Loucy (cell line): ENCODE measurements around the gene PNLIPRP2.

Source experiments
- H2AFZ ChIP-seq: fragments of 200-600 bp; sonication (generic); 2 replicates; pipeline ENCODE4 v1.6.0; 2016; ENCODE audit warnings: antibody characterized with exemption, mild to moderate bottlenecking, low read length, moderate library complexity
- H3F3A ChIP-seq: fragments of 200-600 bp; 2 replicates; pipeline ENCODE4 v1.6.0; 2016; ENCODE audit warnings: antibody characterized with exemption, low read depth, mild to moderate bottlenecking
- H3K27me3 ChIP-seq: fragments of 200-600 bp; sonication (generic); 2 replicates; pipeline ENCODE4 v1.6.1; 2014; ENCODE audit warnings: low read length, mild to moderate bottlenecking; ENCODE audit not compliant: insufficient read depth, poor library complexity, severe bottlenecking
- H3K36me3 ChIP-seq: fragments of 200-600 bp; sonication (generic); 2 replicates; pipeline ENCODE4 v1.6.1; 2016; ENCODE audit warnings: low read length; ENCODE audit not compliant: insufficient read depth
- H3K4me1 ChIP-seq: fragments of 200-600 bp; sonication (generic); 2 replicates; pipeline ENCODE4 v1.5.1; 2014; ENCODE audit warnings: low read length, mild to moderate bottlenecking; ENCODE audit not compliant: insufficient read depth, poor library complexity, severe bottlenecking
- H3K4me2 ChIP-seq: fragments of 200-600 bp; sonication (generic); 2 replicates; pipeline ENCODE4 v1.6.0; 2014; ENCODE audit warnings: antibody characterized with exemption, low read length, low read depth, mild to moderate bottlenecking; ENCODE audit not compliant: poor library complexity, severe bottlenecking
- H3K4me3 ChIP-seq: fragments of 200-600 bp; sonication (generic); 2 replicates; pipeline ENCODE4 v1.5.1; 2014; ENCODE audit warnings: low read length, mild to moderate bottlenecking, mixed read lengths; ENCODE audit not compliant: poor library complexity, severe bottlenecking
- H3K79me2 ChIP-seq: fragments of 200-600 bp; sonication (generic); 2 replicates; pipeline ENCODE4 v1.6.1; 2014; ENCODE audit warnings: low read length; ENCODE audit not compliant: insufficient read depth
- H3K9ac ChIP-seq: fragments of 200-600 bp; sonication (generic); 2 replicates; pipeline ENCODE4 v1.6.0; 2014; ENCODE audit warnings: mild to moderate bottlenecking, low read depth, low read length, moderate library complexity; ENCODE audit not compliant: poor library complexity, severe bottlenecking
- H3K9me2 ChIP-seq: fragments of 200-600 bp; sonication (generic); replicated peaks from 2 replicates; pipeline ENCODE4 v1.6.1; 2016; ENCODE audit warnings: low read depth, low read length, mixed read lengths
- H3K9me3 ChIP-seq: fragments of 200-600 bp; sonication (generic); 2 replicates; pipeline ENCODE4 v1.6.1; 2014; ENCODE audit warnings: mild to moderate bottlenecking, antibody characterized with exemption, low read length, low read depth; ENCODE audit not compliant: insufficient read depth
- H4K20me1 ChIP-seq: fragments of 200-600 bp; sonication (generic); 2 replicates; pipeline ENCODE4 v1.6.0; 2014; ENCODE audit warnings: antibody characterized with exemption, low read length, mild to moderate bottlenecking; ENCODE audit not compliant: insufficient read depth, poor library complexity, severe bottlenecking
- CTCF ChIP-seq: fragments of 200-600 bp; sonication (generic); conservative IDR thresholded peaks from 2 replicates; pipeline ENCODE4 v1.5.1; 2014; ENCODE audit warnings: mild to moderate bottlenecking, antibody characterized with exemption, low read length
- EZH2phosphoT487 ChIP-seq: fragments of 200-600 bp; IDR thresholded peaks from 2 replicates; pipeline ENCODE4 v1.6.1; 2018; ENCODE audit warnings: antibody characterized with exemption, mild to moderate bottlenecking, moderate library complexity, borderline replicate concordance

The PNLIPRP2 gene

GRCh38 chr10:116657863-116658551, 37.3 kb downstream of the PNLIPRP2 start:
- no peaks in the 10 kb centered on the region for H3K27me3 ChIP-seq
- no peaks in the 10 kb centered on the region for H3K9me3 ChIP-seq
- H3K4me2 ChIP-seq: no peak overlapping the region
- no peaks in the 10 kb centered on the region for H3K79me2 ChIP-seq
- no peaks in the 10 kb centered on the region for H4K20me1 ChIP-seq
- no peak overlapping the region for H3K9ac ChIP-seq
- no peaks in the 10 kb centered on the region for H3K4me1 ChIP-seq
- no peak overlapping the region for H2AFZ ChIP-seq
- H3K36me3 ChIP-seq: no peaks in the 10 kb centered on the region
- H3K4me3 ChIP-seq: no peak overlapping the region
- H3K9me2 ChIP-seq: no peaks in the 10 kb centered on the region
- H3F3A ChIP-seq: no peaks in the 10 kb centered on the region
- no peak for TF ChIP-seq CTCF
- TF ChIP-seq EZH2phosphoT487: no peak

GRCh38 chr10:116659049-116659670, 38.4 kb downstream of the PNLIPRP2 start:
- no peaks in the 10 kb centered on the region for H3K27me3 ChIP-seq
- no peak overlapping the region for H3K9ac ChIP-seq
- no peaks in the 10 kb centered on the region for H3K36me3 ChIP-seq
- no peak overlapping the region for H2AFZ ChIP-seq
- no peaks in the 10 kb centered on the region for H3K4me1 ChIP-seq
- no peaks in the 10 kb centered on the region for H3K9me2 ChIP-seq
- H3K79me2 ChIP-seq: no peaks in the 10 kb centered on the region
- no peak overlapping the region for H3K4me2 ChIP-seq
- no peaks in the 10 kb centered on the region for H3K9me3 ChIP-seq
- no peaks in the 10 kb centered on the region for H3F3A ChIP-seq
- no peak for TF ChIP-seq EZH2phosphoT487
- no peak for TF ChIP-seq CTCF
- H4K20me1 ChIP-seq: no peaks in the 10 kb centered on the region
- H3K4me3 ChIP-seq: no peak overlapping the region

GRCh38 chr10:116660860-116661259, 40.1 kb downstream of the PNLIPRP2 start:
- Histone ChIP-seq H3K79me2 (no peaks in the 10 kb centered on the region), H3K9me3 (no peaks in the 10 kb centered on the region), H3K36me3 (no peaks in the 10 kb centered on the region), H3K27me3 (no peaks in the 10 kb centered on the region), H2AFZ (no peak overlapping the region), H3F3A (no peaks in the 10 kb centered on the region), H3K4me1 (no peaks in the 10 kb centered on the region), H3K9ac (no peak overlapping the region), H3K4me3 (no peak overlapping the region), H4K20me1 (no peaks in the 10 kb centered on the region), H3K9me2 (no peaks in the 10 kb centered on the region), H3K4me2 (no peak overlapping the region)
- TF ChIP-seq EZH2phosphoT487: no peak
- no peak for TF ChIP-seq CTCF
